NCI-H2196 (cell line): ENCODE measurements around the gene CATSPERD.

Experiments used
- DNase-seq: peaks from one replicate; lab custom pipeline; 2025; ENCODE audit not compliant: unreplicated experiment; lab: John Stamatoyannopoulos, UW

CATSPERD gene

GRCh38 chr19:5782945-5783919 is 62.8 kb downstream of the CATSPERD start:
- DNase-seq: no peak

DNA sequence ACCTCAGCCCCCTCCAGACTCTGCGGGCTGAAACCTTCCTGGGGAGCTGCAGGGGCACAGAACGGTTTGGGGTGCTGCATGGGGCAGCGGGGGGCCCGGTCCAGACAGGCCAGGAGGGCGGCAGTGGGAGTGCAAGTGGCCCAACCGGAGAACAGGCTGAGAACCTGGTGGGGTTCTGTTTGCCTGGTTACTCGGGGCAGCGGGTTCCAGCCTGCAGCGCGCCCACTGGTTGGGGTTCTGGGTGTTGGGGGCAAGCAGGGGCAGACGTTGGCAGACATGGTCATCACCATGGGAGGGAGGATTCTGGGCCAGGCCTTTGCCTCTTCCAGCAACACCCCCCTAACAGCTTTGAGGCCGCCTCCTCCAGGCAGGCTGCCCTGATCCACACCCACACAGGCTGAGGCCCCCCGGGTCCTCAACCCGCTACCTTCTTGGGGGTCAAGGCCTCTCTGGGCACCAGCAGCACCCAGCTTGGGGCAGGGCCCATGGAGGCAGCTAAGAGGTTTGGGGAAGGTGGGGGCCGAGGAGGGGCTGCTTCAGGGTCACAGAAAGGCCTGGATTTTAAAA is 64.2 kb downstream of the CATSPERD start, which contains the start of gene PRR22:
PRR22 (minus strand) TSS at position 166 of the 567 bp plus-strand sequence; CDS start at position 80, 86 bp downstream.
- no peak for DNase-seq

GRCh38 chr19:5785423-5785822 is 65.0 kb downstream of the CATSPERD start:
- DNase-seq: no peak

GRCh38 chr19:5786593-5787408 is 66.4 kb downstream of the CATSPERD start:
- no peak for DNase-seq

DNA sequence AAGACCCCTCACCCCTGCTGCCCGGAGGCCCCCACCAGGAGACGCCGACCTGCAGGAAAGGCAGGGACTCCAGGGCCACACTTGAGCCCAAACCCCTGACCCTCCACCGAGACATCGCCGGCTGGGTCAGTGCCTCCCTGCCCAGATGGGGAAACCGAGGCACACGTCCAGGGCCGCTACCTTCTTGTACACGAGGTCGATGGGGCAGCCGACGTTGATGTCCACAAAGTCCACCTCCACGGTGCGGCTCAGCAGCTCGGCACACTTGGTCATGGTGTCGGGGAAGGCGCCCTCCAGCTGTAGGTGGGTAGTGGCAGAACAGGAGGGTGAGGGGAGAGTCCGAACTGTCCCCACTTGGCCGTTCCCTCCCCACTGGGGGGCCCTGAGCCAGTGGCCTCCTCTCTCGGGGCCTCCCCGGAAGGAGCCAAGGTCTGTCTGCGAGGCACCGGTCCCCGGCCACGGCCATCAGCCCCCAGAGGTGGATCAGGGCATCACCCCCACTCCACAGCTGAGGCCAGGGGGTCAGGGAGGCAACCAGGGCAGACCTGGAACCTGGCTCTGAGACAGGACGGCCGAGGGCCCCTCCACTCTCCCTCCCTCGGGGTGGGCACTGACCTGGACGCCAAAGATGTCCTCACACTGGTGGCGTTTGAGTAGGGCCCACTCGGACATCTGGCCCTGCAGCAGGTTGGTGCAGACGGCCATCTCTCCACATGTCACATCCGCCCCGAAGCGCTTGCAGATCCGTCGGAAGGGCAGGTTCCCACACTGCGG is 67.2 kb downstream of the CATSPERD start:
- no peak for DNase-seq

GRCh38 chr19:5788422-5788821 is 68.0 kb downstream of the CATSPERD start:
- no peak for DNase-seq

DNA sequence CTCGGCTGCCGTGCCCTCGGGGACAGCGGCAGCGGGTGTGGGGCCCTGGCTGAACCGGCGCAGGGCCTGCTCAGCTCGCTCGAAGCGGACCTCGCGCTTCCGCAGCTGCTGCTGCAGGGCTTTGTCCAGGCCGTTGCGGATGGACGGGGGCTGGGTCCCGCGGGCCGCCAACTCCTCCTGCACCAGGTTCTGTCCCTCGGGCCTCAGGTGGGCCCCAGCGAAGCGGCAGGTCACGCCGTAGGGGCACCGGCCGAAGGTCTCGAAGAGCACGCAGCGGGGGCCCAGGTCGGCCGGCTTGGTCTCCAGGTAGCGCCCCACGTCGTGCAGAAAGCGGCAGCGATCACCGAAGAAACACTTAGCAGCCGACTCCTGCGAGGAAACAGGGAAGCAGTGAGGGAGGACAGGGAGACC is 68.9 kb downstream of the CATSPERD start:
- DNase-seq: no peak

DNA sequence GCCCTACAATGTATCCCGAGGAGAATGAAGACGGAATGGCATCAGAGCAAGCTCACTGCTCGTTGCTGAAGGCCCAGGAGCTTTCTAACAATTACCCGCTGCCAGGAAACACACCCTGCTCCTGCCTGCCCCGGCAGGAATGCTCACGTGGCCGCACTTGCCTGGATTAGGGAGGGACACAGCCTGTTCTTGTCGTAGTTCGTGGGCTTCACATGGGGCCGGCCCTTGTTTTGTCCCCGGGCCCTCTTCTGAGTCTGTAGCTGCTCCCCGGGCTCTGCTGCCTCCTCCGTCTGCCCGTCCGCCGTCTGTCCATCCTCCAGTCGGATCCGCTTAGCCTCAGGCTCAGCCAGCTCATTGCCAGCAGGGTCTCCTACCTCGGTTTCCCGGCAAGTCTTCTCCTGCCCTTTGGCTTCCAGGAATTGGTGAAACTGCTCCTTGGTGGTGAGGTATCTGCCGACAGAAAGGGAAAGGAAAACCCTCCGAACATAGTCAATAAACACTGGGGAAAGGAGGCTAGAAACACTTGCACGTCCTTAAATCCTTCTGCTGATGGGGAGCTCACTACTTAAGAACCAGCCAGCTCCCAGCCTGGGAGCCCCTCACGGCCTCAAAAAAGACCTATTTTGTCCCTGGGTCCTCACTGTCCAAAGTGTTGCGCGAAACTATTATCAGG is 69.6 kb downstream of the CATSPERD start:
- DNase-seq: no peak

GRCh38 chr19:5790559-5791520 is 70.4 kb downstream of the CATSPERD start, which contains the start of gene DUS3L:
DUS3L (minus strand) TSS chr19:5791163; CDS start chr19:5791141, 22 bp downstream.
- DNase-seq: peak; percentile 98

- no peak for DNase-seq
Observed at GRCh38 chr19:5792224-5792623, 71.8 kb downstream of the CATSPERD start.

DNA sequence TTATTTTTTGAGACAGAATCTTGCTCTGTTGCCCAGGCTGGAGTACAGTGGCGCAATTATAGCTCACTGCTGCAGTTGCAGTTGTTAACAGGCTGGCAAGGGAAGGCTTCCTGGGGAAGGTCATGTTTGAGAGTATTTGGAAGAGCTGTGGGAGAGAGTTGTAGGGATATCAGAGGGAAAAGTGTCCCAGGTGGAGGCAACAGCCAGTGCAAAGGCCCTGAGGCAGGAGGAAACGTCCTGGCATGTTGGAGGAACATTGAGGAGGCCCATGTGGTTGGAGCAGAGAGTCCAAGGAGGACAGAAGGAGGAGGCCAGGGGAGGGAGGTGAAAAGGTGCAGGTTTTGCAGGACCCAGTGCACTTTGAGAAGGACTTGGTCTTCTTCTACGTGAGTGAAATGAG is 72.8 kb downstream of the CATSPERD start:
- no peak for DNase-seq

DNA sequence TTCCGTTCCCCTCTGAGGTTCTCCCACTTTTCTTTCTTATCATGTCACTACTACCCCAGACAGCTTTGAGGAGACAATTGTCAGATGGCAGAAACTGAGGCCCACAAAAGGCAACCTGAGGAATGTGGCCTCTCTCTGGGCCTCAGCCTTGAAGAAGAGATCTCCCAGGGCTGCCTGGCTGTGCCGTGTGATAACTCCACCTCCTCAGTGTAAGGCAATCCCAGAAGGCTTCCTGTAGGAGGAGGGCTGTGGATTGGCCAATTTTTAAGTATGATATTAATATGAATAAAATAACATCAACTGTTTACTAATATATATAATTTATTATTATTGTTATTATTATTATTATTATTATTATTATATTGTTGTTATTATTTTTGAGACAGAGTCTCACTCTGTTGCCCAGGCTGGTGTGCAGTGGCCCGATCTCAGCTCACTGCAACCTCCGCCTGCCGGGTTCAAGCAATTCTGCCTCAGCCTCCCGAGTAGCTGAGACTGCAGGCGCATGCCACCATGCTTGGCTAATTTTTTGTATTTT is 75.0 kb downstream of the CATSPERD start:
- no peak for DNase-seq

DNA sequence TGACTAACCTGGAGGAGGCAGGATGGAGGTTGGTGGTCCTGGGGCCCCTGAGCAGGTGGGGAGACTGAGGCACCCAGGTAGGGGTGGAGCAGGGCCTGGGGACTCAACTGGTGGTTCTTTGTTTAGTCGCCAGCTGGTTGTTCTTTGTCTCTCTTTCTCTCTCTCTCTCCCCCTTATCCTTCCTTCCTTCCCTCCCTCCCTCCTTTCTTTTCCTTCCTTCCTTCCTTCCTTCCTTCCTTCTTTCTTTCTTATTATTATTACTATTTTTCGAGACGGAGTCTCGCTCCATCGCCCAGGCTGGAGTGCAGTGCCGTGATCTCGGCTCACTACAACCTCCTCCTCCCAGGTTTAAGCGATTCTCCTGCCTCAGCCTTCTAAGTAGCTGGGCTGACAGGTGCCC is 77.8 kb downstream of the CATSPERD start:
- DNase-seq: no peak

DNA sequence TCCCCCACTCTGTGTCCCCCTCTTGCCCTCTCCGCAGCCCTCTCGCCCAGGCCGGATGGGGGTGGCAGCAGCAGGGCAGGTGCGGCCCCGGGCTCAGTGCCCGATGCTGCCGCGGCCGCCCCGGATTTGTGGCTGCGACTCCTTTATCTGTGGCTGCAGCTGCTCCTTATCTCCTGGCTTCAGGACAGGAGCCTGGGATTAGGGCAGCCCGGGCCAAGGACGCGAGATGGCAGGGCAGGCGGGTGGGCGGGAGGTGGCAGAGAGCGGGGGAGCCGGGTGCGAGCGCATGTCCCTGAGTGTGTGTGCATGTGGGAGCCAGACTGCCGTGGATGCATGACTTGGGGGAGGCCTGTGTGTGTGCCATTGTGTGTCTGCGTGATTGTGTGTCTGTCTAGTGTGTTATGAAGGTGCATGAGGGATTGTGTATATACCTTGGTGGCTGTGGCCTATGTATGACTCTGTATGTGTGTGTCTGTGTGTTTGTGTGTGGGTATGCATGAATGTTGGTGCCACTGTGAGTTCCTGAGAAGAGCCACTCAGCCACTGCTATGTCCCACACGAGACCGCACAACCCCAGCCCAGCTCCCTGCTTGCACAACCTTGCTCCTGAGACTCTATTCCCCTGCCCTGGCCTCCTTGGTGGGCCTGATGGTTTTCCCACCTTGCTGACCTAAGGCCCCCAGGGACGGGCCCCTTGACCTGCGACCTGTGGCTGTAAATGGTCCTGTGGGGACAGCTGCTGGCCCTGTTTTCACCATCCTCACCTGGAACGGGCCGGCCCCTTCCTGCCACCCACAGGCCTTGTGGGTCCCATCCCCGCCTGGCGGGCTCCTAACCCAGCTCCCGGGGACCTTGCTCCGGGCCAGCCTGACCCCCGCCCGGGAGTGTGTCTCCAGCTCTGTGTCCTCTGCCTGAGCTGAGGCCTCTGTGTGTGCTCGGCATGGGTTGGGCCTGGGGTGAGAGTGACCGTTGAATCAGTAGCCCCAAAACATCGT is 79.1 kb downstream of the CATSPERD start:
- DNase-seq: peak; percentile 78

- no peak for DNase-seq
Observed at GRCh38 chr19:5800361-5801270, 80.2 kb downstream of the CATSPERD start.
